ENCODE results near the gene TEAD1. TPM values are rescaled to one million over a fixed set of nuclear protein-coding genes. Genes with fewer than 3 reads are reported as not detected.

TEAD1 gene
- total RNA-seq, 2 experiments from 2014 or later: 0.11 TPM; not detected in 1

DNA sequence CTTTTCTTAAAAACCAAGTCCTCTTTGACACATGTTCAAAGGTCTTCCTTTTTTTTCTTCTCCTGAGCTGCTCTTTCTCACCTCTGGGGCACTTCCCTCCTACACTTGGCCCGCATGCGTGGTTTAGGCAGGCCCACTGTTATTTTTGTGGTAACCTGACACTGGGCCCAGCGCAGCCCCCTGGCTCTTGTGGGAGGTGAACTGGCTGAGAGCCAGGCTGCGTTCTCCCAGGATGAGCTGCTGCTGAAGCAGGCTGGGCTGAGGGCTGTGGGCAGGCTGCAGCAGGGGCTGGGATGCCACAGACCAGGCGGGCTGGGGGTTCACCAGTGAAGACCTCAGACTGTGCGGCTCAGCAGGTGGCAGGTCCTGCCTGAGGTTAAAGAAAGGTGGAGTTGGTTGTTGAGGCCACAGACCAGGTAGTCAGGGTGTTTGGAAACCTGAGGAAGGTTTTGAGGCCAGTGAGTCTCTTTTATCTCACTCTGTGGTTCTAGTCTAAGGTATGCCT, 72.4 kb downstream of the TEAD1 start:
- Histone ChIP-seq H3K9me3 (ENCODE audit: control insufficient read depth in 1 of 2, insufficient read depth in 1 of 2, low read length in 2 of 2) (no peaks in the 10 kb centered on the region), H3K27me3 (ENCODE audit: control insufficient read depth in 1 of 2, insufficient read depth in 2 of 2, low read length in 2 of 2) (no peaks in the 10 kb centered on the region), H3K36me3 (ENCODE audit: insufficient read depth, low read length) (no peaks in the 10 kb centered on the region), H3K4me3 (ENCODE audit: low read length) (no peak overlapping the region), H3K4me1 (ENCODE audit: insufficient read depth, low read length) (no peaks in the 10 kb centered on the region), H3K27ac (ENCODE audit: low read depth in 1 of 2, low read length in 2 of 2) (no peak overlapping the region)
- ChIA-PET POLR2A (no interaction called here), CTCF (interaction anchor here (1.4 kb wide), 1 partner anchor 10 kb away, joined by 3 read pairs; no protein-coding TSS in a partner anchor)
- DNase-seq: no peak
- H3K4me3 Mint-ChIP-seq: no peak overlapping the region
- no peaks in the 10 kb centered on the region for H3K36me3 Mint-ChIP-seq (ENCODE audit: low read depth)
- H3K9me3 Mint-ChIP-seq: no peaks in the 10 kb centered on the region
- TF ChIP-seq CTCF (IDR thresholded peaks at IDR 0.05): no peak
- no peaks in the 10 kb centered on the region for H3K4me1 Mint-ChIP-seq (ENCODE audit: low read depth)
- H3K27me3 Mint-ChIP-seq: peaks cover 30% of the 10 kb centered on the region
- no peak overlapping the region for H3K27ac Mint-ChIP-seq
- no peak for ATAC-seq (ENCODE audit: poor library complexity)
- intact Hi-C loops (cut with DNase I, micrococcal nuclease): no loop called here

GRCh38 chr11:12748561-12748960, 74.3 kb downstream of the TEAD1 start:
- intact Hi-C loops (cut with DNase I, micrococcal nuclease): no loop called here
- no peak overlapping the region for H3K4me3 Mint-ChIP-seq

DNA sequence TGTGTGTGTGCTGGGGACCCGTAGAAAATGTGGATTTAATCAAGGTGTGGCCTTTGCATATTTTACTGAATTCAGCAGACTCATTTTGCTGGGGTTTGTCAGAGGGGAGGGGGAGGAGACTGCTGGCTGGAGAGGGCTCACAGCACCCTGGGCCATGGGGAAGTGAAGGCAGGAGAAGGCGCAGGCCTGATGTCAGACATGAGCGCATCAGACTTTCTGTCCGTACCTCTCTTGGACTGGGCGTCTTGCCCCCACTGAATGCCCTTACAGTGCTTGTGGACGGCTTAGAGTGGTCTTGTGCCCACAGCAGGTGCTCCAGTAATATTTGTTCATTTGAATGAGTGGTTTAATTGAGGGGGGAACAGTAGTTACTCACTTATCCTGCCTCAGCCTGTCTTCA, 75.2 kb downstream of the TEAD1 start:
- H3K36me3 Mint-ChIP-seq (ENCODE audit: low read depth): no peaks in the 10 kb centered on the region
- no peak overlapping the region for H3K4me3 Mint-ChIP-seq
- ATAC-seq (ENCODE audit: poor library complexity): no peak
- Histone ChIP-seq H3K9me3 (ENCODE audit: control insufficient read depth in 1 of 2, insufficient read depth in 1 of 2, low read length in 2 of 2) (no peaks in the 10 kb centered on the region), H3K4me1 (ENCODE audit: insufficient read depth, low read length) (no peaks in the 10 kb centered on the region), H3K4me3 (ENCODE audit: low read length) (no peak overlapping the region), H3K36me3 (ENCODE audit: insufficient read depth, low read length) (no peaks in the 10 kb centered on the region), H3K27ac (ENCODE audit: low read depth in 1 of 2, low read length in 2 of 2) (no peak overlapping the region), H3K27me3 (ENCODE audit: control insufficient read depth in 1 of 2, insufficient read depth in 2 of 2, low read length in 2 of 2) (no peaks in the 10 kb centered on the region)
- H3K27me3 Mint-ChIP-seq: peaks cover 26% of the 10 kb centered on the region
- intact Hi-C loops (cut with DNase I, micrococcal nuclease): no loop called here
- POLR2A ChIA-PET: no interaction called here
- DNase-seq: no peak
- no peaks in the 10 kb centered on the region for H3K9me3 Mint-ChIP-seq
- CTCF ChIA-PET: no interaction called here
- no peak for TF ChIP-seq CTCF (IDR thresholded peaks at IDR 0.05)
- H3K27ac Mint-ChIP-seq: no peak overlapping the region
- H3K4me1 Mint-ChIP-seq (ENCODE audit: low read depth): no peaks in the 10 kb centered on the region

More at GRCh38 chr11:12748561-12748960, 74.3 kb downstream of the TEAD1 start:
- TF ChIP-seq CTCF (IDR thresholded peaks at IDR 0.05): no peak
- Mint-ChIP-seq H3K9me3 (no peaks in the 10 kb centered on the region), H3K4me1 (ENCODE audit: low read depth) (no peaks in the 10 kb centered on the region), H3K27me3 (peaks cover 30% of the 10 kb centered on the region), H3K27ac (no peak overlapping the region), H3K36me3 (ENCODE audit: low read depth) (no peaks in the 10 kb centered on the region)
- ATAC-seq (ENCODE audit: poor library complexity) (no peak), DNase-seq (no peak)
- POLR2A ChIA-PET: no interaction called here
- no peak overlapping the region for H3K4me3 ChIP-seq (ENCODE audit: low read length)
- no peaks in the 10 kb centered on the region for H3K36me3 ChIP-seq (ENCODE audit: insufficient read depth, low read length)
- H3K4me1 ChIP-seq (ENCODE audit: insufficient read depth, low read length): no peaks in the 10 kb centered on the region
- H3K27me3 ChIP-seq (ENCODE audit: control insufficient read depth in 1 of 2, insufficient read depth in 2 of 2, low read length in 2 of 2): no peaks in the 10 kb centered on the region
- H3K27ac ChIP-seq (ENCODE audit: low read depth in 1 of 2, low read length in 2 of 2): no peak overlapping the region
- H3K9me3 ChIP-seq (ENCODE audit: control insufficient read depth in 1 of 2, insufficient read depth in 1 of 2, low read length in 2 of 2): no peaks in the 10 kb centered on the region
- CTCF ChIA-PET: no interaction called here
